Fibroblast of the aortic adventitia (primary cell): ENCODE data around the gene DNAH11. TPM values are rescaled to one million over a fixed set of nuclear protein-coding genes. Genes with fewer than 3 reads are reported as not detected.

Source experiments
- DNase-seq: peaks from one replicate; pipeline ENCODE4 v3.0.0-alpha.2; 2010; ENCODE audit warnings: low read depth
- H3K4me3 ChIP-seq: 2 replicates; pipeline ENCODE4 v1.5.1; 2011; ENCODE audit warnings: low read depth, mild to moderate bottlenecking, control low read depth, low read length, moderate library complexity
- total RNA-seq: library from RNA; depleted of rRNA; stranded (reverse); fragments of >200 nt; gene quantifications from 2 replicates; pipeline ENCODE4 v1.2.3, GENCODE V29; 2012; ENCODE audit warnings: low replicate concordance
- TF ChIP-seq, protein P1 (sequence below): IDR thresholded peaks from 2 replicates; pipeline ENCODE4 v1.5.1; 2011; ENCODE audit warnings: mild to moderate bottlenecking, low read length, control low read depth, inconsistent platforms; ENCODE audit not compliant: insufficient read depth

Gene DNAH11
- total RNA-seq, 1 donor: 2.7 TPM

DNA sequence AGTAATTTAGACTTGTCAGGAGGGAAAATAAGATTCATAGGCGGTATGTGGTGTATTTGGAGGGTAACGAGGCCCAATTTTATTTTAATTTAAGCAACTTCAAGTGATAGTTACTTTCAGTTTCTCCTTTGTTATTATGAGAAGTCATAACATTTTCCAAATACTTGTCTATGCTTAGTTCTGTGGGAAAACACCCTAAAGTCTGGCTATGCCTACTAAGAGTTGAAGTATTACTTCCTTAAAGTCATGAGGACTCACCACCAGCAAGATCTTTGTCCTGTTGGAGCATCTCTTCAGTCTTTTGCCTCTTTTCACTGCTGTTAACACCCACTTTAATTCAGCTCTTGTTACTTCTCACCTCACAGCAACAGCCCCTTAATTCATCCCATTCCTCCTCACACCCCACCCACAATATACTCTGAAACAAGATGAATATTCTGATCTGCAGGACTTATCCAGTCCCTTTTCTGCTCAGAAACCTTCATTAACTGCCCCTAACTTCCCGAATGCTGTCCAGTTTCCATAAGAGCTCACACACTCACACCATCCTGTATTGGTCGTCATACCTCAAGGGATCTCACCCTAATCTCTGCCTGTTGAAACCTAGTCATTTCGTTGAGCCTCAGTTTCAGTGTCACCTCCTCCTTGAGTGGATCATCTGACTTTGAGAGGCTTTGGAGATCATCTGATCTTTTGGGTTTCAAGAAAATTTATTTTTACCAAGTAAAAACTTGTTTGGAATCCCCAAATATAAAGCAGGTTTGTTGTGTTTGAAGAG is 61.3 kb downstream of the DNAH11 start:
- TF ChIP-seq, protein P1, sequence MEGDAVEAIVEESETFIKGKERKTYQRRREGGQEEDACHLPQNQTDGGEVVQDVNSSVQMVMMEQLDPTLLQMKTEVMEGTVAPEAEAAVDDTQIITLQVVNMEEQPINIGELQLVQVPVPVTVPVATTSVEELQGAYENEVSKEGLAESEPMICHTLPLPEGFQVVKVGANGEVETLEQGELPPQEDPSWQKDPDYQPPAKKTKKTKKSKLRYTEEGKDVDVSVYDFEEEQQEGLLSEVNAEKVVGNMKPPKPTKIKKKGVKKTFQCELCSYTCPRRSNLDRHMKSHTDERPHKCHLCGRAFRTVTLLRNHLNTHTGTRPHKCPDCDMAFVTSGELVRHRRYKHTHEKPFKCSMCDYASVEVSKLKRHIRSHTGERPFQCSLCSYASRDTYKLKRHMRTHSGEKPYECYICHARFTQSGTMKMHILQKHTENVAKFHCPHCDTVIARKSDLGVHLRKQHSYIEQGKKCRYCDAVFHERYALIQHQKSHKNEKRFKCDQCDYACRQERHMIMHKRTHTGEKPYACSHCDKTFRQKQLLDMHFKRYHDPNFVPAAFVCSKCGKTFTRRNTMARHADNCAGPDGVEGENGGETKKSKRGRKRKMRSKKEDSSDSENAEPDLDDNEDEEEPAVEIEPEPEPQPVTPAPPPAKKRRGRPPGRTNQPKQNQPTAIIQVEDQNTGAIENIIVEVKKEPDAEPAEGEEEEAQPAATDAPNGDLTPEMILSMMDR: no peak
- no peak overlapping the region for H3K4me3 ChIP-seq
- peak; percentile 22 for DNase-seq

- TF ChIP-seq, protein P1: no peak
- H3K4me3 ChIP-seq: no peak overlapping the region
- no peak for DNase-seq
Observed at GRCh38 chr7:21605008-21605585, 62.3 kb downstream of the DNAH11 start.

DNA sequence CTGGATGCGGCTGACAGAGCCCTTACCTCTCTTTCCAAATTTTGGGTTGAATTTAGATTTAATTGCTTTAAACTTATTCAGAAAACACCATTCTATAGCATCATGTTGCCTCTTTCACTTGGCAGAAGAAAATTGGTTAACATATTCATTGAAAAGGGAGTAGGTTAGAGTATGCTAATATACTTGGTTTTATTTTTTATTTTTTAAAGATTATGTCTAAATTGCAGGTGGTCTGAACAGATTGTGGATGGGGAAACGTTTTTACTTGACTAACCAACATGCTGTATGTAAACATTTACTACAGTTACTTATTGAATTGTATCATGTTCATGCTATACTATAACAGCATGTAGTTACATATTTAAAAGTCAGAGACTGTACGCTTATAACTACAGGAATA is 65.6 kb downstream of the DNAH11 start:
- no peak for DNase-seq
- TF ChIP-seq, protein P1: no peak
- no peak overlapping the region for H3K4me3 ChIP-seq

DNA sequence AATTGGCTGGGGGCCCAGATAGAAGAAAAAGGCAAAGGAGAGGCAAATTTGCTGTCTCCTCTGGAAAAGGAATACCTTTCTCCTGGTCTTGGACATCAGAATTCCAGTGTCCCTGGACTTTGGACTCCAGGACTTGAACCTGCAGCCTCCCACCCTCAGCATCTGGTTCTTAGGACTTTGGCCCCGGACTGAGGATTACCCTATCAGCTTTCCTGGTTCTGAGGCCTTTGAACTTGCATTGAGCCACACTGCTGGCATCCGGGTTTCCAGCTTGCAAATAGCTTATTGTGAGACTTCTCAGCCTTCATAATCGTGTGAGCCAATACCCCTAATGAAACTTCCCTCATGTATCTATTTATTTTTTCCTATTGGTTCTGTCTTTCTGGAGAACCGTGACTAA is 68.3 kb downstream of the DNAH11 start:
- no peak overlapping the region for H3K4me3 ChIP-seq
- no peak for DNase-seq
- TF ChIP-seq, protein P1: no peak

DNA sequence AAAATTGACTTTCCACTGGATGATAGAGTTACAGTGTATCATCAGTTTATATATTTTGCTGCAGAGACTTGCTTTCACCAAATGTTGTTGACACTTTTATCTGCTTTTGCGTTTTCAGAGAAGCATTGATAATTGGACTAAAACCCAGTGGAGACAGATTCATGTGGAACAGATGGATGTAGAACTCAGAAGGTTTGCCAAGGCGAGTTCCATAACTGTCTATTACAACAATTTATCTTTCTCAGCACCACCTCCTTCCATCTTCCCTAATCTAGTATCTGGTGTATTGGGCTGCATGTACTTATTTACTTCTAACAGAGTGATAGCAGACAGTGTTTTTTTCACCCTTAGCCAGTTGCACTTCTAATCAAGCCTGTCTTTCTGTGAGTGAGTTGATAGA is 73.3 kb downstream of the DNAH11 start:
- peak; percentile 10 for DNase-seq
- TF ChIP-seq, protein P1: no peak
- no peak overlapping the region for H3K4me3 ChIP-seq

DNA sequence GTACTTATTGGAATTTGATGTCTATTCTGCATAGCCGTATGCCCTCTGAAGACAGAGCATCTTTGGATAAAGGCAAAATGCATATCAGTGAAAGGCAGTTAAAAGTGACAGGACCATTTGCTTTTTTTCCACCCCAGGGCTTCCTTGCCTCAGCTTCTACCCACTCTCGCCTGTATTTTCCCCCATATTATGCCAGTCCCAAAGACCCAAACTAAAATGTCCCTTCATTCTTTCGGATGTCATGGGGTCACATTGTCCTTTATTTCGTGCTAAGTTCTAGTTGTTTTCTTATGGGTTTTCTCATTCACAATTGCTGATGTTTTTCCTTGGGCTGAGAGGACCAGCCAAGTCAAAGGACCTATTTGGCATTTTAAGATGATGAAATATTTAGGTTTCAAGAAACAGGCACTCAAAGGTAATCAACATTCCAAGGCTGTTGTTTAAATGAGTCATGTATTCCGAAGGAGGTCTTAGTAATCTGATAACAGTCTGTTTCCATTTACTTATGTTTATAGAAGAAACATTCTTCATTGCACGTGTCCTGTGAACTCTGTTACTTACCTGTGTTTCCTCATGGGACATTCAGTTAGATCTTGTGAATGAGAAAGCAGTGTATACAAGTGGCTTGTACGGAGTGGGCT is 74.1 kb downstream of the DNAH11 start:
- TF ChIP-seq, protein P1: no peak
- no peak overlapping the region for H3K4me3 ChIP-seq
- peak; percentile 81 for DNase-seq
